ENCODE measurements around the gene CLIC1. TPM values are rescaled to one million over a fixed set of nuclear protein-coding genes. Genes with fewer than 3 reads are reported as not detected.

Gene CLIC1
- total and polyA plus RNA-seq, 2 experiments from 2014 or later: 269 to 296 TPM

- Histone ChIP-seq H3K79me2 (replicated peaks; ENCODE audit: insufficient read depth) (no peaks in the 10 kb centered on the region), H3K4me1 (ENCODE audit: insufficient read depth) (peaks cover 5% of the 10 kb centered on the region), H3K27me3 (ENCODE audit: insufficient read depth) (peaks cover 2% of the 10 kb centered on the region; the same call in 1 of the 2 replicates), H4K20me1 (replicated peaks; ENCODE audit: insufficient read depth) (no peaks in the 10 kb centered on the region), H3K4me2 (no peak within 1 kb of the TSS), H3K36me3 (ENCODE audit: insufficient read depth) (no peaks in the 10 kb centered on the region), H3K27ac (ENCODE audit: low read depth) (no peak within 1 kb of the TSS), H3F3A (replicated peaks; ENCODE audit: low read depth) (no peaks in the 10 kb centered on the region), H3K4me3 (no peak within 1 kb of the TSS), H3K9me2 (ENCODE audit: insufficient read depth) (no peaks in the 10 kb centered on the region), H2AFZ (no peak within 1 kb of the TSS)
- DNase-seq (ENCODE audit: low spot score): peak; percentile 29
- Mint-ChIP-seq H3K36me3 (ENCODE audit: low read depth) (peaks cover 22% of the 10 kb centered on the region), H3K27ac (no peak within 1 kb of the TSS), H3K9me3 (no peaks in the 10 kb centered on the region; the same call in 2 of the 3 replicates), H3K4me3 (no peak within 1 kb of the TSS), H3K27me3 (ENCODE audit: insufficient read depth, low read depth, poor library complexity) (peaks cover 20% of the 10 kb centered on the region), H3K4me1 (peaks cover 8% of the 10 kb centered on the region)
- ATAC-seq: no peak; the same call in 1 of the 3 replicates
- no peak for TF ChIP-seq ZNF114 (CRISPR knock-in tag; IDR thresholded peaks at IDR 0.05)
- TF ChIP-seq EZH2phosphoT487 (IDR thresholded peaks at IDR 0.05; ENCODE audit: unreplicated experiment): no peak
- TF ChIP-seq POLR2AphosphoS5 (IDR thresholded peaks at IDR 0.05; ENCODE audit: low read depth): no peak
- TF ChIP-seq ETS1 (IDR thresholded peaks at IDR 0.05): no peak
- TF ChIP-seq REST (IDR thresholded peaks at IDR 0.05; ENCODE audit: unreplicated experiment): no peak
- no peak for TF ChIP-seq NANOG (IDR thresholded peaks at IDR 0.05; ENCODE audit: borderline replicate concordance)
- no peak for TF ChIP-seq ZNF331 (CRISPR knock-in tag; IDR thresholded peaks at IDR 0.05; ENCODE audit: low read depth)
- no peak for TF ChIP-seq JUNB (IDR thresholded peaks at IDR 0.05; ENCODE audit: unreplicated experiment)
- TF ChIP-seq EZH2 (IDR thresholded peaks at IDR 0.05; ENCODE audit: low read depth, unreplicated experiment): no peak
- no peak for TF ChIP-seq ZNF462 (CRISPR knock-in tag; IDR thresholded peaks at IDR 0.05)
- no peak for TF ChIP-seq STAT1 (IDR thresholded peaks at IDR 0.05; ENCODE audit: unreplicated experiment)
- TF ChIP-seq CTCF (conservative IDR thresholded peaks at IDR 0.05; ENCODE audit: low read depth in 2 of 2): no peak
- TF ChIP-seq CREB1 (CRISPR knock-in tag; IDR thresholded peaks at IDR 0.05; ENCODE audit: low read depth): no peak
These were observed 12.9 kb downstream of the CLIC1 start, which contains the start of gene MPIG6B for GRCh38 chr6:31723245-31723979. Gene MPIG6B, plus strand, starts transcription at chr6:31723373. Its CDS starts 11 bp downstream, at chr6:31723384.
